ENCODE measurements around the gene TEPSIN.

Gene TEPSIN

GRCh38 chr17:81218459-81218858, 20.4 kb downstream of the TEPSIN start:
- no peak for DNase-seq

- no peak for DNase-seq
Measured at GRCh38 chr17:81217491-81217890, 21.4 kb downstream of the TEPSIN start.

- no peak for DNase-seq
Measured at GRCh38 chr17:81213978-81214377, 24.9 kb downstream of the TEPSIN start.

- no peak for DNase-seq
Measured at GRCh38 chr17:81212365-81212764, 26.5 kb downstream of the TEPSIN start.

GRCh38 chr17:81210868-81211267, 28.0 kb downstream of the TEPSIN start:
- DNase-seq: no peak

GRCh38 chr17:81210466-81210865, 28.4 kb downstream of the TEPSIN start:
- no peak for DNase-seq

- no peak for DNase-seq
Measured at GRCh38 chr17:81209141-81209540, 29.7 kb downstream of the TEPSIN start.

GRCh38 chr17:81208651-81209050, 30.2 kb downstream of the TEPSIN start:
- no peak for DNase-seq

- DNase-seq: no peak
Measured at GRCh38 chr17:81207610-81208581, 31.0 kb downstream of the TEPSIN start.

- no peak for DNase-seq
Measured at GRCh38 chr17:81206657-81207056, 32.2 kb downstream of the TEPSIN start.

- no peak for DNase-seq
Measured at GRCh38 chr17:81206166-81206565, 32.7 kb downstream of the TEPSIN start.

- DNase-seq: no peak
Measured at GRCh38 chr17:81204578-81204977, 34.3 kb downstream of the TEPSIN start.

GRCh38 chr17:81203136-81203535, 35.7 kb downstream of the TEPSIN start:
- no peak for DNase-seq

GRCh38 chr17:81202318-81202717, 36.5 kb downstream of the TEPSIN start:
- DNase-seq: no peak

GRCh38 chr17:81200695-81201580, 37.9 kb downstream of the TEPSIN start:
- DNase-seq: no peak

- no peak for DNase-seq
Measured at GRCh38 chr17:81200201-81200600, 38.7 kb downstream of the TEPSIN start.

- no peak for DNase-seq
Measured at GRCh38 chr17:81199482-81199830, 39.4 kb downstream of the TEPSIN start.

GRCh38 chr17:81198826-81199481, 39.9 kb downstream of the TEPSIN start:
- no peak for DNase-seq

GRCh38 chr17:81197831-81198490, 40.9 kb downstream of the TEPSIN start:
- no peak for DNase-seq

GRCh38 chr17:81197409-81197795, 41.5 kb downstream of the TEPSIN start:
- DNase-seq: no peak

GRCh38 chr17:81196505-81197408, 42.1 kb downstream of the TEPSIN start:
- no peak for DNase-seq
